ENCODE measurements around the gene XPO5.
"Not testable (repeated sequence)": the region's sequence is repeated elsewhere in the genome, so short reads cannot be mapped to it uniquely, and the experiment has no call there.

The XPO5 gene

DNA sequence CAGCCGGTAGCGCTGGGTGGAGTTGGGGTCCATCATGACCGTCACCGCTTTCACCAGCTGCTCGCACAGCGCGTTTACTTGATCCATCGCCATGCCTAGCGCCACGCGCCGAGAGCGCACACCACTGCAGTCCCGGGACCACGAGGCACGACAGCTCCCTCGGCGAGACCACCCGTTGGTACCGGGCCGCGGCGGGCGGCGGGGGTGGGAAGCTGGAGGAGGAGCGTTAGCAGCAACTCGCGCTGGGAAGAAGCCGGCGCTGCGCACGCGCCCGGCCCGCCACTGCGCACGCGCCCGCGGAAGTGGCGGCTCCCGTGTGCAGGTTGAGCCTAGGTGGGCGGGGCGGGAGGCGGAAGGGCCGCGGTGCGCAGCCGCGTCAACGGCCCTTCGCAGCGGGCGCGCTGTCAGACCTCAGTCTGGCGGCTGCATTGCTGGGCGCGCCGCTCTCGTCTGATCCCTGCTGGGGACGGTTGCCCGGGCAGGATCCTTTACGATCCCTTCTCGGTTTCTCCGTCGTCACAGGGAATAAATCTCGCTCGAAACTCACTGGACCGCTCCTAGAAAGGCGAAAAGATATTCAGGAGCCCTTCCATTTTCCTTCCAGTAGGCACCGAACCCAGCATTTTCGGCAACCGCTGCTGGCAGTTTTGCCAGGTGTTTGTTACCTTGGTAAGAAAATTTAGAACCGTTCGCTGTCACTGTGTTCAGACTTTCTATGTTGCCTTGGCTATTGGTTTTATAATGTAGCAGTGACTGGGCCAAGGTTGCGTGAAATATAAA, at the start of gene XPO5, which contains the start of gene POLH:
TSS of gene XPO5 (minus strand) at position 267 of the 780 bp plus-strand sequence. CDS start at position 93, 174 bp downstream.
TSS of gene POLH (plus strand) at position 414 of the 780 bp plus-strand sequence. CDS start 6,135 bp downstream, outside the sequence.
- peak; percentile 98 for DNase-seq

GRCh38 chr6:43625393-43625992, 49.7 kb upstream of the XPO5 start:
- DNase-seq, result no peak

- no peak for DNase-seq
Observed at GRCh38 chr6:43624786-43625288, 49.0 kb upstream of the XPO5 start.

DNA sequence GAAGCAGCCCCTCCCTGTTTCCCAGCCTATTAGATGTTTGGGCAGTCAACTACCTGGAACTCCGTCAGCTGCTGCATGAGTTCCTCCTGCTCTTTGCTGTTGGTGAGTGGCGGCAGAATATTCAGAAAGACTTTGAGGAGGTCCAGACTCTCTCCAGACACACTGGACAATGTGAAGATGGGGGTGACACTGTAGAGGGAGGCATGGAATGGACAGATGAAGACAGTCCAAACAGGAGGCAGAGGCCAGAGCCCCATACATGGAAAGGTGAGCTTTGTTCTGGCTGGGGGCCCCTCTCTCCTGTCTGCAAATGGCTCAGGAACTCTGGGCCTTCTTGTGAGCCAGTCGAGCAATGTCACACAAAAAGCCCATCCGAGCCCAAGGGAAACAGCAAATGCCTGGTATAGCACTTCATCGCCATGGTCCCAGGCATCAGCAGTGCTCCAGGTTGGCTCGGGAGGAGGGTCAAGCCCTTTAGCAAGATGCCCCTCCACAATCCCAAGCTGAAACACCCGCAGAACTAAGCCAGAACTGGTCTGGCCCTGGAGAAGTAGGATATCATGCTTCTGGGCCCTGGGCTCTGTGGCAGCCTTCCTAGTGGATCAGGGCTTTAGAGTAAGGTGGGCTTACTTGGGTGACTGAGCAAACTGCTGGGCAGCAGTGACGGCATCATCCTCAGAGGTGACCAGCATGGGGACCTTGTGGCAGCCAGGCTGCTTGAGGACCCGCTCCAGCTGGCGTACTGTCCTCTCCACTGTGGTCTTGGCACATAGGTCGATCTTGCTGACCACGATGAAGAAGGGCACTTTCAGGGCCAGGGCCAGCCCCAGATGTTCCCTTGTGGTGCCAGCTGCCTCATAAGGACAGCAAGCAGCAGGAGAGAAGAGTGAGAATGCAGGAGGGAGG, 48.3 kb upstream of the XPO5 start:
- no peak for DNase-seq

DNA sequence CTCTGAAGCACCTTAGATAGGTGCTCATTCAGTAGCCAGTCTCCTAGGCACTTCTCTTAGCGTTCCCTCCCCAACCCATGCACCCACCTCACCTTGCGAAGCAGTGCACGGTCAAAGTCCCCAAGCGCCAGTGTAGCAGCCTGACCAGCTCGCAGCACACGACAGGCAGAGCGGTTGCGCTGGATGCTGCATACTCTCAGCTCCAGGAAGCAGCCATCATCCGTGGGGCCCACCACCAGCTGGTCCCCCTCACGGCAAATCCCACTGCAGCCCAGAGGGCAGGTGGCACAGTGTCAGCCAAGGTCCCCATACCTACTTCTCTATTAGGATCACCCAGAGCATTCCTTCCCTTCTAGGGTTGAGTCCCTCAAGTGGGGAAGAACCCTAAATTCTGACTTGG, 46.7 kb upstream of the XPO5 start:
- no peak for DNase-seq

DNA sequence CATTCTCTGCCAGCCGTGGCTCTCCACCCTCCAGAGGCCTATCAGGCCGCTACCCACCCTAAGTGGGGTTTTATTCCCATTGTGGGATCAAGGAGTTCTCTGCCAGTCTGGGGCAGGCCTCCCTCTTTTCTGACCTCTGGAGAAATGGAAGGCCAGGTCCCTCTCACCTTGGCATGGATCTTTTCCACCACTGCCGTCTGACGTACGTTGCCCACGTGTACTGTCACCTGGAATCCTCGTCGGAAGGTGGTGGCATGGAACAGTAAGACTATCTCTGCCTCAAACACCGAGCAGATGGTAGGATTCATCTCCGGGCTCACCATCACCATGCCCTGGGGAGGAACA, 46.0 kb upstream of the XPO5 start:
- no peak for DNase-seq

DNA sequence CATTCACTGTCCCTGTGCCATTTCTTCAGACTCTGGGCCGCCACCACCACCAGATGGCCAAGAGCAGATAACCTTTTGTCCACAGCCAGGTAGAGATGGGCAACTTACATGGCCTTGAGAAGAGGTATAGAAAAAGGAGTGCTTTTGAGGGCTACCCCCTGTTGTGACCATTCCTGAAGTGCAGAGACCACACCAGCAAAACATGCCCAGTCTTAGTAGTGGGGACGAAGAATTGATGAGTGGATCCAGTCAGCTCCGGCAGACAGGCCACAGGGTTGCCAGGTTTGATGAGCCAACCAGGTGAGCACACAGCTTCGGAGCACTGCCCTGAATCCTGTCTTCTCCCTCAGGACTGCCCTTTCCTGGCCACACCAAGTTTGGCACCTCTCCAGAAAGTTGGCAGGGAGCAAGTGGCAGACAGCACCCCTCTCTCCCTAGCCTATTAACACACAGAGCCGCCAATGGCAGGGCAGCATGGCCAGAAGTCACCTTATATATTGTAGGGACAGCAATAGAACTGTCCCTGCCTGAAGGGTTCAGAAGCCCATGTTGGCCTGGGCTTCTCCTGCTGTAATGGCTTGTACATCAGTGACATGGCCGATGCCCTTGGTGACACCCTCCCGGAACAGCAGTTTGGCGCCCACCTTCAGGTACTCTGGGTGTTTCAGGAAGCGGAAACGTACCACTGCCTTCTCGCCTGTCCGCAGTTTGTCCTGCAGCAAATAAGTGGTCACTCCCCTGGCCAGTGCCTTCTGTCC, 45.4 kb upstream of the XPO5 start:
- DNase-seq, result peak; percentile 20

DNA sequence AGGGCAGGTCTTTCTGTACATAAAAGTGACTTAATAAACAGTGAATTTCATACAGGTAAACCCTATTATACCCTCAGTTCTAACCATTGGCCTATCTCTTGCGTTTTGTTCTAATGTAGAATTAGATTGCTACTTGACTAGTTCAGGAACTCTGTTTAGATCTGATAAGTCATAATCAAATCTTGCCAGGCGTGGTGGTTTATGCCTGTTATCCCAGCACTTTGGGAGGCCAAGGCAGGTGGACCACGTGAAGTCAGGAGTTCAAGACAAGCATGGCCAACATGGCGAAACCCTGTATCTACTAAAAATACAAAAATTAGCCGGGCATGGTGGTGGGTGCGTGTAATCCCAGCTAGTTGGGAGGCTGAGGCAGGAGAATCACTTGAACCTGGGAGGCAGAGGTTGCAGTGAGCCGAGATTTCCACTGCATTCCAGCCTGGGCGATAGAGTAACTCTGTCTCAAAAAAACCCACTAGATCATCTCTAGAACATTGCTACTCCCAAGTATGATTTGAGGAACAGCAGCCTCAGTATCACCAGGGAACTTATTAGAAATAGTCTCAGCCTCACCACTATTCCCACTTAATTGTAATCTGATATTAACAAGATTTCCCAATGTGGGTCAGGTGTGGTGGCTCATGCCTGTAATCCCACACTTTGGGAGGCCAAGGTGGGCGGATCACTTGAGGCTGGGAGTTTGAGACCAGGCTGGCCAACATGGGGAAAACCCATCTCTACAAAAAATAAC, 41.1 kb upstream of the XPO5 start:
- no peak for DNase-seq

DNA sequence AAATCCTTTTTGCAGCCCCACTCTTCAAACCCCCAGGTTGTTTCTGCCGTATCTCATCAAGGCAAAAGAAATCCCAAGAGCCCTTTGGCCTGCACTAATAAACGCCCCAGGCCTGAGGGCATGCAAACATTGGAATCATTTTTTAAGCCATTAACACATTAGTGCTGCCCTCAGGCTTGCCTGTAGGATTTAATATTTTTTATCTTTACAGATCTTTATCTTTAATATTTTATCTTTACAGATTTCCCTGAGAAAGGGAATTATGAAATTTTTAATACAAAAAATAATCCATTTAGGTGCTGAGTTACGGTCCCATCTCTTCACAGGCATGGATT, 38.5 kb upstream of the XPO5 start:
- DNase-seq, result no peak

DNA sequence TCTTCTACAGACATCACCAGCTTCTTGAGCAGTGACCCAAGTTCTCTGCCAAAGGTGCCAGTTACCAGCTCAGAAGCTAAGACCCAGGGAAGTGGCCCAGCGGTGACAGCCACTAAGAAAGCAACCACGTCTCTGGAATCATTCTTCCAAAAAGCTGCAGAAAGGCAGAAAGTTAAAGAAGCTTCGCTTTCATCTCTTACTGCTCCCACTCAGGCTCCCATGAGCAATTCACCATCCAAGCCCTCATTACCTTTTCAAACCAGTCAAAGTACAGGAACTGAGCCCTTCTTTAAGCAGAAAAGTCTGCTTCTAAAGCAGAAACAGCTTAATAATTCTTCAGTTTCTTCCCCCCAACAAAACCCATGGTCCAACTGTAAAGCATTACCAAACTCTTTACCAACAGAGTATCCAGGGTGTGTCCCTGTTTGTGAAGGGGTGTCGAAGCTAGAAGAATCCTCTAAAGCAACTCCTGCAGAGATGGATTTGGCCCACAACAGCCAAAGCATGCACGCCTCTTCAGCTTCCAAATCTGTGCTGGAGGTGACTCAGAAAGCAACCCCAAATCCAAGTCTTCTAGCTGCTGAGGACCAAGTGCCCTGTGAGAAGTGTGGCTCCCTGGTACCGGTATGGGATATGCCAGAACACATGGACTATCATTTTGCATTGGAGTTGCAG, 38.0 kb upstream of the XPO5 start:
- no peak for DNase-seq

GRCh38 chr6:43610431-43610830, 34.6 kb upstream of the XPO5 start:
- DNase-seq, result no peak

DNA sequence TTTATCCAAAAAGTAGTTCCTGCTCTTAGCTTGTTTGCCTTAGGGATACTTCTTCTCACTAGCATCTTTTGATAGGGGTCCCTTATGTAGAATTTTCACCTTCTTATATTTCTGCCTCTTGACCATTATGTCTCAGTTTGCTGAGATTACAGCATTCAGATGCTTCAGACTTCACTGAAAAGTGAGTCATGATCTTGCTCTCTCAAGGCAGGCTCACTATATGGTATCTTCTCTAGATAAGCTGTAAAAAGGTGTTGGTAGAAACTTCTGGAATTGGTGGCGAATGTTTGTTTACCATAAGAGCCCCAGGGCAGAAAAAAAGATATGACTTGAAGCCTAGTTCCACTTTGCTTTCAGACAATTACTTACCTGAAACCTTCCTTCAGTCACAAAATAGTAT, 33.6 kb upstream of the XPO5 start:
- no peak for DNase-seq

GRCh38 chr6:43608807-43609206, 33.0 kb upstream of the XPO5 start:
- DNase-seq, result no peak

DNA sequence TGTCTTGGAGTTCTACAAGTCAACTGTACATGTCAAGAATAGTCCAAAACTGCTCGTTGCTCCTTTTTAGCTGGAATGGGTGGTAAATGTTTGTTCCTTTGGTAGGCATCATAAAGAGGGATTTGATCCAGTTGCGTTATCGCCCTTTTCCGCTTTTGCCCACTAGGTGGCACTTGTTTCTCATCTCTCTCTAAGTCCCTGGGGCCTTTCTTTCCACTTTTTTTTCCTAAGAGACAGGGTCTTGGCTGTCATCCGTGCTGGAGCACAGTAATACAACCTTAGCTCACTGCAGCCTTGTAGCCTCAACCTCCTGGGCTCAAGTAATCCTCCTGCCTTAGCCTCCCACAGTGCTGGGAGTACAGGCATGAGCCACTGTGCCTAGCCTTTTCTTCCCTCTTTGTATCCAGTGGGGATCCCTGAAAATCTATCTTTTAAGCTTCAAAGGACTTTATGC, 32.5 kb upstream of the XPO5 start:
- peak; percentile 84 for DNase-seq

DNA sequence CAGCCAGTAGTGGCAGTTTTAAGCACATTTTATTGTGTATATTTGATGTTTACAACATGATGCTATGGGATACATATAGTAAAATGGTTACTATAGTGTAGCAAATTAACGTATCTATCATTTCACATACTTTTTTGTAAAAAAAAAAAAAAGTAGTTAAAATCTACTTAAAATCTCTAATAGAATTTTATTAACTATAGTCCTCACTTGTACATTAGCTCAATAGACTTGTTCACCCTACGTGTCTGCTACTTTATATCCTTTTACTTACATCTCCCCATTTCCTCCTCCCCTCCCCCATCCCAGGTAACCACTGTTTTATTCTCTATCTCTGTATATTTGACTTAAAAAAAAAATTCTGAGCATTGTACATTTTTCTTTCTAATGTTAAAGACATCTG, 30.2 kb upstream of the XPO5 start:
- DNase-seq, result no peak

DNA sequence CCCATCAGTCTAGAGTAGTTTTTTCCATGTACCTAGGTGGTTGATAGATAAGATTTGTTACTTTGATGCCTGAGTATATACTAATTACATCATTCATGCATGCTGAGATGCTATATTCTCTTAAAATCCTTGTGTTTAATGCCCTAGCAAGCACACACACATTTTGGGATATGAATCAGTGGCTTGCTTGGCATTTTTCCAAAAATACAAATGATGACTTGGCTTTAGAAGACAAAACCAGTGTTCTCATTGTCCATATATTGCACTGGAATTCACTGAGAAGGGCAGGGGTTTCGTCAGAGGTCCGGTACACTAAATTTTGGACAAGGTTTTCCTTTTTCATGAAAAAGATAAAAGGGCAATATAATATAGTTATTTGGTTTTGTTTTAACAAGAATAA, 28.3 kb upstream of the XPO5 start:
- no peak for DNase-seq

- DNase-seq, result no peak
Observed at GRCh38 chr6:43600595-43600994, 24.8 kb upstream of the XPO5 start.

DNA sequence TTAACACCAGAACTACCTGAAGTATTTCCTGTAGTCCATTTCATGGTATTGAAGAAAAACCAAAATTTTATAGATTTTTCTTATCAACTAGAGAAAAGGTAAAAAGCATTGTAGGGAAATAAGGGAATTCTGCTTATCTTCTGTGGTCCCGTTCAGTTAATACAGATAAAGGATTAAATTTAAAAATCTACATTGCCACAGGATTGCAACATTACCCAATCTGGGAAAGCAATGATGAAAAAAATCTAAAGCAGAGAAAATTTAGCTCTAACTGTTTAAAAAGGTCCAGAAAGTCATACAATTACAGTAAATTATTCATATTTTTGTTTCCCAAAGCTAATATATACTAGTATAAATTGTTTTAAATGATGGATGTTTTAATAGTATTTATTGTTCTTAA, 18.1 kb upstream of the XPO5 start:
- no peak for DNase-seq

- not testable (repeated sequence) for DNase-seq
Observed at GRCh38 chr6:43589564-43589963, 13.7 kb upstream of the XPO5 start.

DNA sequence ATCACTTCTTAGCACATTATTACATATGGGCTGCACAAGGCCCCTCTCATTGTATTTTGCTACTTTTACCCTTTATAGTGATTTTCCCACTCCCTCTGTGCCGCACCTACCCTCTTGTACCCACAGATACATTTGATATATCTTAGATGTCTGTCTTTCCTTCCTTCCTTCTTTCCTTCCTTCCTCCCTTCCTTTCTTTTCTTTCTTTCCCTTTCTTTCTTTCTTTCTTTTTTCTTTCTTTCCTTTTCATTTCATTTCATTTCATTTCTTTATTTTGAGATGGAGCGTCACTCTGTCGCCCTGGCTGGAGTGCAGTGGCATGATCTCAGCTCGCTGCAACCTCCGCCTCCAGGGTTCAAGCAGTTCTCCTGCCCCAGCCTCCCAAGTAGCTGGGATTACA, 12.4 kb upstream of the XPO5 start:
- DNase-seq, result no peak

- DNase-seq, result no peak
Observed at GRCh38 chr6:43584892-43585570, 9.2 kb upstream of the XPO5 start.

All from NCI-H69 (cell line).